PC-3 (cell line): ENCODE measurements around the gene KCNK18.

Source experiments
- CTCF ChIP-seq: fragments of 300-600 bp; sonication (generic); conservative IDR thresholded peaks from 2 replicates; pipeline ENCODE4 v1.5.1; 2017; ENCODE audit warnings: antibody characterized with exemption, low read depth, mild to moderate bottlenecking, low read length
- EZH2 ChIP-seq: fragments of 300-600 bp; sonication (generic); IDR thresholded peaks from one replicate; pipeline ENCODE4 v1.6.1; 2017; ENCODE audit warnings: antibody characterized with exemption, mild to moderate bottlenecking, low read length; ENCODE audit not compliant: unreplicated experiment
- EZH2phosphoT487 ChIP-seq: fragments of 300-600 bp; sonication (generic); IDR thresholded peaks from 2 replicates; pipeline ENCODE4 v1.6.1; 2018; ENCODE audit warnings: mild to moderate bottlenecking, antibody characterized with exemption, low read length, borderline replicate concordance

GRCh38 chr10:117163061-117163953 lies 34.0 kb upstream of the KCNK18 start:
- TF ChIP-seq CTCF = no peak
- TF ChIP-seq EZH2phosphoT487 = no peak
- no peak for TF ChIP-seq EZH2
